ENCODE measurements around the gene DNAH14. TPM values are rescaled to one million over a fixed set of nuclear protein-coding genes. Genes with fewer than 3 reads are reported as not detected.
A peak's percentile ranks its signal among the peaks of the same experiment; 100 is the strongest.

DNAH14 gene
- total and polyA plus RNA-seq, 2 of the 13 experiments (the other 11 are each of a cell fraction or from before 2014, with no cell fraction given) = 4.5 to 27.5 TPM

- peak; percentile 76; the same call in 1 of the 2 replicates for TF ChIP-seq NCOR1 (IDR thresholded peaks at IDR 0.05; ENCODE audit: borderline replicate concordance, low read length)
- TF ChIP-seq MEIS1 (CRISPR knock-in tag; IDR thresholded peaks at IDR 0.05; ENCODE audit: borderline replicate concordance) = no peak
- no peak for TF ChIP-seq ZNF354B (CRISPR knock-in tag; IDR thresholded peaks at IDR 0.05)
- TF ChIP-seq CREM (IDR thresholded peaks at IDR 0.05) = peak; percentile 17; the same call in 1 of the 2 replicates
- TF ChIP-seq CREM (CRISPR knock-in tag; IDR thresholded peaks at IDR 0.05) = no peak
- TF ChIP-seq HNF1B (CRISPR knock-in tag; IDR thresholded peaks at IDR 0.05) = no peak
- no peak for TF ChIP-seq SMARCC2 (IDR thresholded peaks at IDR 0.05)
- no peak for TF ChIP-seq ZNF292 (CRISPR knock-in tag; IDR thresholded peaks at IDR 0.05; ENCODE audit: borderline replicate concordance, low read depth)
- no peak for TF ChIP-seq ZXDC (CRISPR knock-in tag; IDR thresholded peaks at IDR 0.05)
- no peak for TF ChIP-seq KLF9 (CRISPR knock-in tag; IDR thresholded peaks at IDR 0.05; ENCODE audit: low read depth)
- TF ChIP-seq ZKSCAN5 (CRISPR knock-in tag; IDR thresholded peaks at IDR 0.05) = no peak
- TF ChIP-seq PLRG1 (conservative IDR thresholded peaks at IDR 0.05) = no peak
- no peak for TF ChIP-seq ARNTL (CRISPR knock-in tag; IDR thresholded peaks at IDR 0.05)
- no peak for TF ChIP-seq SCMH1 (CRISPR knock-in tag; IDR thresholded peaks at IDR 0.05; ENCODE audit: borderline replicate concordance)
- TF ChIP-seq ZBTB2 (CRISPR knock-in tag; IDR thresholded peaks at IDR 0.05; ENCODE audit: low read depth) = no peak
- peak; percentile 41; the same call in 1 of the 2 replicates for TF ChIP-seq FOXA3 (CRISPR knock-in tag; IDR thresholded peaks at IDR 0.05)
- TF ChIP-seq YEATS2 (CRISPR knock-in tag; IDR thresholded peaks at IDR 0.05; ENCODE audit: borderline replicate concordance) = no peak
- TF ChIP-seq NR2F2 (IDR thresholded peaks at IDR 0.05; ENCODE audit: borderline replicate concordance, low read depth) = no peak; the same call in 1 of the 2 replicates
- no peak for TF ChIP-seq XBP1 (CRISPR knock-in tag; IDR thresholded peaks at IDR 0.05)
- TF ChIP-seq ZNF543 (CRISPR knock-in tag; IDR thresholded peaks at IDR 0.05) = no peak
- TF ChIP-seq PHB2 (IDR thresholded peaks at IDR 0.05; ENCODE audit: partially characterized antibody) = no peak
- no peak for TF ChIP-seq TBP (CRISPR knock-in tag; IDR thresholded peaks at IDR 0.05)
- no peak for TF ChIP-seq SMARCE1 (IDR thresholded peaks at IDR 0.05; ENCODE audit: borderline replicate concordance)
- no peak for TF ChIP-seq REL (CRISPR knock-in tag; conservative IDR thresholded peaks at IDR 0.05)
- no peak for TF ChIP-seq POLR2AphosphoS5 (IDR thresholded peaks at IDR 0.05; ENCODE audit: low read depth, low read length)
- no peak for TF ChIP-seq ZNF274 (CRISPR knock-in tag; IDR thresholded peaks at IDR 0.05)
- peak; percentile 42; the same call in 1 of the 2 replicates for TF ChIP-seq TCF7 (IDR thresholded peaks at IDR 0.05; ENCODE audit: low read depth)
- no peak for TF ChIP-seq STAT5B (CRISPR knock-in tag; IDR thresholded peaks at IDR 0.05)
- no peak for TF ChIP-seq MYNN (CRISPR knock-in tag; IDR thresholded peaks at IDR 0.05; ENCODE audit: low read depth)
These were observed 483.4 kb downstream of the DNAH14 start (continued) for GRCh38 chr1:225412803-225413351.
